ENCODE measurements around the gene MTMR3. TPM values are rescaled to one million over a fixed set of nuclear protein-coding genes. Genes with fewer than 3 reads are reported as not detected.

The MTMR3 gene
- polyA plus RNA-seq, 2 of the 4 experiments (the other 2 are of a cell fraction): 7.4 to 18.8 TPM

DNA sequence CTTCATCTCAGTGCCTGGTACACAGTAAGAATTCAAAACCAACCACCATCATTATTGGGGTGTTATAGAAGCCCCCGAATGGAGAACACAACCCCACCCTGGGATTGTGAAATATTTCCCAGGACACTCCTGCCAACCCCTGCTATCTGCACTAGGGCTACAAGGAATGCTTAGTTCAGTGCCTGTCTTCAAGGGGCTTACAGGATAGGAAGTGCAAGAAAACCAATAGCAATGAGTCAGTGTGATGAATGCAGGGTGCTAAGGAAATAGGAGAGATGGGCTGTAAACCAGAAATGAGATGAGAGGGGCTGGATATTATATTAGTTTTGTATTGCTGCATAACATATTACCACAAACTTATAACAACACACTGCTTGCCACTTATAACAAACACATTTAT lies 43.9 kb upstream of the MTMR3 start:
- no peak for DNase-seq (ENCODE audit: low read depth in 1 of 2, low spot score in 1 of 2)
- ChIA-PET CTCF (no interaction called here), POLR2A (no interaction called here)
- FAIRE-seq: no peak
- Histone ChIP-seq H3K4me1 (peaks cover 33% of the 10 kb centered on the region), H3K4me2 (peak overlapping the region; percentile 95), H3K27ac (peak overlapping the region; percentile 85 to 88), H3K9me3 (no peaks in the 10 kb centered on the region), H3K4me3 (no peak overlapping the region)
- no peak for TF ChIP-seq EHF (CRISPR knock-in tag; IDR thresholded peaks at IDR 0.05)
- TF ChIP-seq, protein P1, sequence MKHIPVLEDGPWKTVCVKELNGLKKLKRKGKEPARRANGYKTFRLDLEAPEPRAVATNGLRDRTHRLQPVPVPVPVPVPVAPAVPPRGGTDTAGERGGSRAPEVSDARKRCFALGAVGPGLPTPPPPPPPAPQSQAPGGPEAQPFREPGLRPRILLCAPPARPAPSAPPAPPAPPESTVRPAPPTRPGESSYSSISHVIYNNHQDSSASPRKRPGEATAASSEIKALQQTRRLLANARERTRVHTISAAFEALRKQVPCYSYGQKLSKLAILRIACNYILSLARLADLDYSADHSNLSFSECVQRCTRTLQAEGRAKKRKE (CRISPR knock-in tag; IDR thresholded peaks at IDR 0.05; ENCODE audit: low read depth): no peak
- no peak for TF ChIP-seq GATA3 (IDR thresholded peaks at IDR 0.05; ENCODE audit: borderline replicate concordance)
- WGBS (ENCODE audit: missing lambda C conversion rate): 0% methylated on average over 1 of the region's 1 CpG
- ATAC-seq: no peak

- no peak overlapping the region for H3K27ac ChIP-seq
- CTCF ChIA-PET: no interaction called here
- FAIRE-seq: no peak
Observed at GRCh38 chr22:29840498-29840897, 42.5 kb upstream of the MTMR3 start.

DNA sequence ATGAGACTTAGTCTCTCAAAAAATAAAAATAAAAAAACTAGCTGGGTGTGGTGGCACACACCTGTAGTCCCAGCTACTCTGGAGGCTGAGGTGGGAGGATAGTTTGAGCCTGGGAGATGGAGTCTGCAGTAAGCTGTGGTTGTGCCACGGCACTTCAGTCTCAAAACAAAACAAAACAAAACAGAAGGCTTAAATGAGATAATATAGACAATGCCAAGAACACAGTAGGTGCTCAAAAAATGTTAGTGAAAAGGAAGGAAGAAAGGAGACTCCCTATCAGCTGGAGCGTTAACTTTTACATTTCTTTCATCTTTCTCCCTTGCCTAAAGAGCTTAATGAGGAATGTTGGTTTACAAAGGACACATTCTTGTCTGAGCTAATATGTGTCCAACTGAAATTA lies 40.8 kb upstream of the MTMR3 start:
- Histone ChIP-seq H3K9me3 (peaks cover 4% of the 10 kb centered on the region; the same call in 1 of the 3 replicates), H3K4me2 (peak overlapping the region; percentile 53), H3K4me3 (no peak overlapping the region), H3K27ac (peak overlapping the region; percentile 45 to 80; a peak in 5 of 6 replicates), H3K4me1 (peaks cover 26% of the 10 kb centered on the region)
- WGBS (ENCODE audit: missing lambda C conversion rate): 93% methylated on average over 2 of the region's 2 CpGs
- TF ChIP-seq KDM5A (IDR thresholded peaks at IDR 0.05): no peak
- TF ChIP-seq HOXA7 (CRISPR knock-in tag; IDR thresholded peaks at IDR 0.05): no peak
- no peak for TF ChIP-seq ZFP36 (IDR thresholded peaks at IDR 0.05; ENCODE audit: borderline replicate concordance, partially characterized antibody)
- TF ChIP-seq TFCP2L1 (CRISPR knock-in tag; IDR thresholded peaks at IDR 0.05): no peak
- TF ChIP-seq BHLHE40 (IDR thresholded peaks at IDR 0.05; ENCODE audit: low read depth, low read length): no peak
- TF ChIP-seq, protein P2, sequence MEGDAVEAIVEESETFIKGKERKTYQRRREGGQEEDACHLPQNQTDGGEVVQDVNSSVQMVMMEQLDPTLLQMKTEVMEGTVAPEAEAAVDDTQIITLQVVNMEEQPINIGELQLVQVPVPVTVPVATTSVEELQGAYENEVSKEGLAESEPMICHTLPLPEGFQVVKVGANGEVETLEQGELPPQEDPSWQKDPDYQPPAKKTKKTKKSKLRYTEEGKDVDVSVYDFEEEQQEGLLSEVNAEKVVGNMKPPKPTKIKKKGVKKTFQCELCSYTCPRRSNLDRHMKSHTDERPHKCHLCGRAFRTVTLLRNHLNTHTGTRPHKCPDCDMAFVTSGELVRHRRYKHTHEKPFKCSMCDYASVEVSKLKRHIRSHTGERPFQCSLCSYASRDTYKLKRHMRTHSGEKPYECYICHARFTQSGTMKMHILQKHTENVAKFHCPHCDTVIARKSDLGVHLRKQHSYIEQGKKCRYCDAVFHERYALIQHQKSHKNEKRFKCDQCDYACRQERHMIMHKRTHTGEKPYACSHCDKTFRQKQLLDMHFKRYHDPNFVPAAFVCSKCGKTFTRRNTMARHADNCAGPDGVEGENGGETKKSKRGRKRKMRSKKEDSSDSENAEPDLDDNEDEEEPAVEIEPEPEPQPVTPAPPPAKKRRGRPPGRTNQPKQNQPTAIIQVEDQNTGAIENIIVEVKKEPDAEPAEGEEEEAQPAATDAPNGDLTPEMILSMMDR (IDR thresholded peaks at IDR 0.05): no peak
- no peak for TF ChIP-seq FOXS1 (CRISPR knock-in tag; IDR thresholded peaks at IDR 0.05)
- TF ChIP-seq RAD21 (conservative IDR thresholded peaks at IDR 0.05 in 1 of 2, IDR thresholded peaks at IDR 0.05 in 1 of 2): no peak
- no peak for TF ChIP-seq NR3C1 (IDR thresholded peaks at IDR 0.05)
- TF ChIP-seq, protein P3, sequence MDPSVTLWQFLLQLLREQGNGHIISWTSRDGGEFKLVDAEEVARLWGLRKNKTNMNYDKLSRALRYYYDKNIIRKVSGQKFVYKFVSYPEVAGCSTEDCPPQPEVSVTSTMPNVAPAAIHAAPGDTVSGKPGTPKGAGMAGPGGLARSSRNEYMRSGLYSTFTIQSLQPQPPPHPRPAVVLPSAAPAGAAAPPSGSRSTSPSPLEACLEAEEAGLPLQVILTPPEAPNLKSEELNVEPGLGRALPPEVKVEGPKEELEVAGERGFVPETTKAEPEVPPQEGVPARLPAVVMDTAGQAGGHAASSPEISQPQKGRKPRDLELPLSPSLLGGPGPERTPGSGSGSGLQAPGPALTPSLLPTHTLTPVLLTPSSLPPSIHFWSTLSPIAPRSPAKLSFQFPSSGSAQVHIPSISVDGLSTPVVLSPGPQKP (IDR thresholded peaks at IDR 0.05; ENCODE audit: low read depth, low read length): no peak
- no peak for TF ChIP-seq GATA3 (IDR thresholded peaks at IDR 0.05; ENCODE audit: borderline replicate concordance)
- TF ChIP-seq POLR2AphosphoS2 (conservative IDR thresholded peaks at IDR 0.05; ENCODE audit: low read length): no peak
- TF ChIP-seq EHF (CRISPR knock-in tag; IDR thresholded peaks at IDR 0.05): no peak
- TF ChIP-seq MAFK (IDR thresholded peaks at IDR 0.05; ENCODE audit: partially characterized antibody): no peak
- TF ChIP-seq HOXB13 (CRISPR knock-in tag; IDR thresholded peaks at IDR 0.05; ENCODE audit: low read depth): no peak
- TF ChIP-seq, protein P4, sequence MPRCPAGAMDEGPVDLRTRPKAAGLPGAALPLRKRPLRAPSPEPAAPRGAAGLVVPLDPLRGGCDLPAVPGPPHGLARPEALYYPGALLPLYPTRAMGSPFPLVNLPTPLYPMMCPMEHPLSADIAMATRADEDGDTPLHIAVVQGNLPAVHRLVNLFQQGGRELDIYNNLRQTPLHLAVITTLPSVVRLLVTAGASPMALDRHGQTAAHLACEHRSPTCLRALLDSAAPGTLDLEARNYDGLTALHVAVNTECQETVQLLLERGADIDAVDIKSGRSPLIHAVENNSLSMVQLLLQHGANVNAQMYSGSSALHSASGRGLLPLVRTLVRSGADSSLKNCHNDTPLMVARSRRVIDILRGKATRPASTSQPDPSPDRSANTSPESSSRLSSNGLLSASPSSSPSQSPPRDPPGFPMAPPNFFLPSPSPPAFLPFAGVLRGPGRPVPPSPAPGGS (IDR thresholded peaks at IDR 0.05): no peak
- no peak for TF ChIP-seq ESRRA (IDR thresholded peaks at IDR 0.05; ENCODE audit: borderline replicate concordance, low read length)
- TF ChIP-seq NPAS2 (CRISPR knock-in tag; IDR thresholded peaks at IDR 0.05; ENCODE audit: borderline replicate concordance): no peak
- TF ChIP-seq MAZ (IDR thresholded peaks at IDR 0.05; ENCODE audit: borderline replicate concordance, low read depth, low read length): no peak
- ATAC-seq (no peak), DNase-seq (ENCODE audit: low read depth in 1 of 2, low spot score in 1 of 2) (no peak), FAIRE-seq (no peak)
- CTCF ChIA-PET: interaction anchor here (1.2 kb wide), 1 partner anchor 163 kb away, joined by 4 read pairs; no protein-coding TSS in a partner anchor
- POLR2A ChIA-PET: interaction anchor here (0.6 kb wide), 1 partner anchor 21 kb away, joined by 3 read pairs; no protein-coding TSS in a partner anchor

More at GRCh38 chr22:29840498-29840897, 42.5 kb upstream of the MTMR3 start:
- POLR2A ChIA-PET: no interaction called here
- peaks cover 33% of the 10 kb centered on the region for H3K4me1 ChIP-seq
- DNase-seq (ENCODE audit: low read depth in 1 of 2, low spot score in 1 of 2) (no peak), ATAC-seq (no peak)
- H3K4me3 ChIP-seq: no peak overlapping the region
- H3K9me3 ChIP-seq: no peaks in the 10 kb centered on the region
- no peak overlapping the region for H3K4me2 ChIP-seq
- TF ChIP-seq BHLHE40 (IDR thresholded peaks at IDR 0.05; ENCODE audit: low read depth, low read length) (no peak), NR3C1 (IDR thresholded peaks at IDR 0.05) (no peak), PBX3 (IDR thresholded peaks at IDR 0.05) (no peak), CEBPB (IDR thresholded peaks at IDR 0.05) (no peak)
- TF ChIP-seq, protein P1 (CRISPR knock-in tag; IDR thresholded peaks at IDR 0.05; ENCODE audit: low read depth): no peak

All from A549 (cell line).